ENCODE measurements around the gene DRICH1. TPM values are rescaled to one million over a fixed set of nuclear protein-coding genes. Genes with fewer than 3 reads are reported as not detected.
"Not testable (repeated sequence)": the region's sequence is repeated elsewhere in the genome, so short reads cannot be mapped to it uniquely, and the experiment has no call there.

DRICH1 gene
- total RNA-seq, 2 donors from 2014 or later, result 0.35 to 0.79 TPM

DNA sequence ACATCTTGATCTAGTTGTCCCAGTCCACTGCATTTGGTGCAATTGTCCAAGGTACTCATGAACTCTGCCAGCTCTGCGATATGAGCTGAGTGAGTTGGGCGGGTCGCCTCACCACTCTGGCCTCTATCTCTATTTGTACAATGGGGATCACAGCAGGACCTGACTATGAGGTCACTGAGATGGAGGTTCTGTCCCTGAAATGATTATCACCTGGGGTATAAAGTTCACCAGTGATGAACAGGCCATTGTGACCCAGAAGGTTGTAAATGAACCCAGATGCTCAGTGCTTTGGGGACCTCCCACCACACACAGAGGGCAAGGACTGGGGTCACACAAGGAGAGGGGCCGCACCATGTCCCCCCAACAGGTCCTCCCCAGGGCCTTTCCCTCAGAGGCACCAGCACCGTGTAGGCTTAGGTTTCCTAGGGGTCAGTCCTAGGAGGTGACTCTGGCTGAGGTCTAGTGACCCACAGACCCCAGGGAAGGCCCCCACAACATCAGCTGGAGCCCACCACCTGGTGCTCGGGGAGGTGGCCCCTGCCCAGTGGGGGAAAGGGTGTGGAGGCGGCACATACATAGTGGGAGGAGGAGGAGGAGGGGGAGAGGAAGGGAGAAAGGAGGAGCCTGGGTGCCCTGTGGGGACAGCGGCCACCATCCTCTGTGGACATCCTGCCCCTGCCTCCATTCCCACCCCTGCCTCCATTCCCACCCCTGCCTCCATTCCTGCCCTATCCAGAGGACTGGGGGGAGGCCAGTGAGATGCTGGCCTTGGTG, 27.0 kb downstream of the DRICH1 start:
- no peaks in the 10 kb centered on the region for H3K9me3 ChIP-seq
- H3K27ac ChIP-seq, result no peak overlapping the region
- DNase-seq, result no peak
- no peaks in the 10 kb centered on the region for H3K27me3 ChIP-seq
- no peak overlapping the region for H3K4me3 ChIP-seq
- H3K9ac ChIP-seq (ENCODE audit: low read depth in 2 of 2, low read length in 2 of 2), result no peak overlapping the region
- H3K4me1 ChIP-seq, result no peaks in the 10 kb centered on the region
- no peak for TF ChIP-seq CTCF (IDR thresholded peaks at IDR 0.05)
- H3K36me3 ChIP-seq, result no peaks in the 10 kb centered on the region
- intact Hi-C loops (cut with DNase I), result no loop called here

DNA sequence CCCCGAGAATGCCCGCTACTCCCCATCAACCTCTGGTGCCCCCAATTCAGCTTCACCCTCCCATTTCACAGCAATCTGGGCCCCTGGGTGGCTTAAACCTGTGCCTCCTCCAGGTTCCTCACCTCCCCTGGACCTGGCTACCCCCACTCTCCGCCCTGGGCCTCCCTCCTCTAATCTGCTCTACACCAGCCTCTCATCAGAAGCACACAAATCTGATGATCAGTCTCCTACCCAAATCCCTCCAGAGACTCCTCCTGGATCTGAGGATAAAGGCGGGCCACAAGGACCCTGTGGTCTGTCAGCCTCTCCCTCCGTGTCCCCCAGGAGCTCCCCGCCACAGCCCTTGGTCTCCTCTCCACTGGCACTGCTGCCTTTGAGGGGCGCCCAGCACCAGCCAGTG, 28.9 kb downstream of the DRICH1 start:
- no peak for TF ChIP-seq CTCF (IDR thresholded peaks at IDR 0.05)
- intact Hi-C loops (cut with DNase I), result no loop called here
- no peak overlapping the region for H3K9ac ChIP-seq (ENCODE audit: low read depth in 2 of 2, low read length in 2 of 2)

GRCh38 chr22:23598805-23599518, 33.2 kb downstream of the DRICH1 start:
- H3K27me3 ChIP-seq, result no peaks in the 10 kb centered on the region
- H3K4me3 ChIP-seq, result no peak overlapping the region
- H3K9me3 ChIP-seq, result no peaks in the 10 kb centered on the region
- H3K27ac ChIP-seq, result no peak overlapping the region
- no peaks in the 10 kb centered on the region for H3K36me3 ChIP-seq
- H3K4me1 ChIP-seq, result no peaks in the 10 kb centered on the region
- intact Hi-C loops (cut with DNase I), result no loop called here
- no peak for TF ChIP-seq CTCF (IDR thresholded peaks at IDR 0.05)
- no peak for DNase-seq
- H3K9ac ChIP-seq (ENCODE audit: low read depth in 2 of 2, low read length in 2 of 2), result no peak overlapping the region

More for the DNA sequence above, 28.9 kb downstream of the DRICH1 start:
- no peaks in the 10 kb centered on the region for H3K4me1 ChIP-seq
- no peak overlapping the region for H3K4me3 ChIP-seq
- H3K27ac ChIP-seq, result no peak overlapping the region
- H3K9me3 ChIP-seq, result no peaks in the 10 kb centered on the region
- H3K36me3 ChIP-seq, result no peaks in the 10 kb centered on the region
- no peaks in the 10 kb centered on the region for H3K27me3 ChIP-seq
- DNase-seq, result no peak

DNA sequence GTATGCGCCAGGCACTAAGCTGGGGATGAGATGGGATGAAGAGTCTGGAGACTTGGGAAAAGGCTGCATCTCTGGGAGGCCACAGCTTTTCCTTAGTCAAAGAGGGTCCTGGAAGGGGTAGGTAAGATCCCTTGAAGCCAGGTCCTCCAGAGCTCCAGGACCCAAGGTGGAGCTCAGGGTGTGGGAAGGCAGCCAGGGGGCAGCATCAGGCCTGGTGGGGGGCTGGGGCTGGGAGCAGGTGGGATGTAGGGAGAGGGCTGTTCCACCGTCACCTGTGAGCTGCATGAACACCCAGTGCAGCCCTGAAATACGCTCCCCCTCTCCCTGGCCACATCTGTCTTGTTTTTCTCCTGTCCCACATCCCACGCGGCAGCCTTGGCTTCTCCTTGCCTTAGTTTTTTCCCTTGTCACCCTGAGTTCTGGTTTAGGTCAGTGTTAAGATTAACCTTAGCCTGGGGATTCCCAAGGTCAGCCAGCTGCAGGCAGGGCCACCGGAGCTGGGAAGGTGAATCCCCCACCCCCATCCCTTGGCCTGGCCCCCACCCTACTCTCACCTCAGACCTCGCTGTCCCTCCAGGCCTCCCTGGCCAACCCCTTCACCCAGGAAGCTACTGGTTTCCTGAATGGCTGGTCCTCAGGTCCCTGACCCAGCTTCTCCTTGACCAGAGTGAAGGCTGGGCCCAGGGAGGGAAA, 34.4 kb downstream of the DRICH1 start:
- H3K4me1 ChIP-seq; intact Hi-C loops (cut with DNase I); H3K27me3 ChIP-seq: not testable (repeated sequence)

DNA sequence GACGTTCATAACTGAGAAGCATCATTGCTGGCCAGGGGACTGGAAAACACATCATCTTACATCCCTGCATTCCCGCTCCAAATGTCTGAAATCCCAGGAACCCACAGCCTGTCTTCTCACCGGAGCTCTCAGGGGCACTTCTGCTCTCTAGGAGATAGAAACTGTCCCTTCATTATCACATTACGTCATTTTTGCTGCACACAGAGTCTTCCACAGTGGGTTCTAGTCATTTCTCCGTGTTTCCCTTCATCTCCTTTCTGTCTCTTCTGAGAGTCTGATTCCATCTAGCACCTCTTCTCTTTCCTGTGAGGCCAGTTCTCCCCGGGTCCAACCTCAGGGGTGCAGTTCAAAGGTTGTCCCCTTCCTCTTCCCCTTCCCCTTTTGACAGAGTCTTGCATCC, 36.2 kb downstream of the DRICH1 start:
- intact Hi-C loops (cut with DNase I); DNase-seq; H3K4me1 ChIP-seq; H3K27ac ChIP-seq; H3K9ac ChIP-seq (ENCODE audit: low read depth in 2 of 2, low read length in 2 of 2); H3K27me3 ChIP-seq; H3K9me3 ChIP-seq; H3K36me3 ChIP-seq; H3K4me3 ChIP-seq: not testable (repeated sequence)

More for the DNA sequence above, 34.4 kb downstream of the DRICH1 start:
- not testable (repeated sequence) for H3K4me3 ChIP-seq; H3K9me3 ChIP-seq; H3K36me3 ChIP-seq; H3K9ac ChIP-seq (ENCODE audit: low read depth in 2 of 2, low read length in 2 of 2); DNase-seq; H3K27ac ChIP-seq

GRCh38 chr22:23591846-23592245, 40.3 kb downstream of the DRICH1 start:
- H3K27me3 ChIP-seq, result no peaks in the 10 kb centered on the region
- TF ChIP-seq CTCF (IDR thresholded peaks at IDR 0.05), result no peak
- no peaks in the 10 kb centered on the region for H3K4me1 ChIP-seq
- DNase-seq, result no peak
- no peak overlapping the region for H3K4me3 ChIP-seq
- no peak overlapping the region for H3K9ac ChIP-seq (ENCODE audit: low read depth in 2 of 2, low read length in 2 of 2)
- H3K9me3 ChIP-seq, result no peaks in the 10 kb centered on the region
- intact Hi-C loops (cut with DNase I), result no loop called here
- H3K27ac ChIP-seq, result no peak overlapping the region
- no peaks in the 10 kb centered on the region for H3K36me3 ChIP-seq
